HEK293 (cell line): Measurements from ENCODE around the gene PPP1R3G.

Source experiments
- CTCF ChIA-PET: fragments of 350-600 bp; formaldehyde crosslinking; extraction: SDS; loops from one replicate; lab custom pipeline; 2021; ENCODE audit warnings: antibody characterized with exemption; lab: Yijun Ruan, JAX
- POLR2A ChIA-PET: fragments of 300-600 bp; formaldehyde crosslinking; extraction: SDS; loops from one replicate; lab custom pipeline; 2020; ENCODE audit warnings: antibody characterized with exemption, inconsistent platforms; lab: Yijun Ruan, JAX
- H3K27ac ChIP-seq: fragments of 200-500 bp; sonication (Bioruptor generic); 2 replicates; pipeline ENCODE4 v1.5.1; 2014; ENCODE audit warnings: low read depth, low read length, control low read depth, inconsistent platforms; ENCODE audit errors: extremely low read depth
- H3K36me3 ChIP-seq, 2 experiments: fragments of 200-500 bp in 1 of 2; sonication (Bioruptor generic) in 1 of 2; 1 replicate in 1 of 2; 2 replicates in 1 of 2; pipeline ENCODE4 v1.5.1; 2014 to 2017; ENCODE audit warnings: inconsistent platforms in 2 of 2, low read length in 2 of 2; ENCODE audit not compliant: control insufficient read depth in 2 of 2, insufficient read depth in 1 of 2
- H3K4me1 ChIP-seq: fragments of 200-500 bp; sonication (Bioruptor generic); 2 replicates; pipeline ENCODE4 v1.5.1; 2014; ENCODE audit warnings: mild to moderate bottlenecking, low read length, inconsistent platforms; ENCODE audit not compliant: control insufficient read depth, insufficient read depth
- H3K4me3 ChIP-seq: 2 replicates; pipeline ENCODE4 v1.5.1; 2011; ENCODE audit warnings: low read depth, mild to moderate bottlenecking, control low read depth, low read length, moderate library complexity
- H3K9me3 ChIP-seq: fragments of 200-500 bp; sonication (Bioruptor generic); 2 replicates; pipeline ENCODE4 v1.5.1; 2014; ENCODE audit warnings: low read depth, low read length, inconsistent platforms; ENCODE audit not compliant: control insufficient read depth, insufficient read depth
- EGR2 ChIP-seq: fragments of 450-650 bp; formaldehyde crosslinking; IDR thresholded peaks from 2 replicates; pipeline ENCODE4 v1.5.1; 2016; ENCODE audit warnings: low read depth, missing biosample characterization, missing genetic modification characterization
- HOXD13 ChIP-seq: sonication (generic); formaldehyde crosslinking; IDR thresholded peaks from 2 replicates; pipeline ENCODE4 v1.8.0; 2022; ENCODE audit warnings: missing genetic modification reagents, borderline replicate concordance
- KLF16 ChIP-seq: fragments of 450-650 bp; formaldehyde crosslinking; IDR thresholded peaks from 2 replicates; pipeline ENCODE4 v1.5.1; 2017; ENCODE audit warnings: missing biosample characterization, missing genetic modification characterization
- REST ChIP-seq: fragments of 450-650 bp; formaldehyde crosslinking; IDR thresholded peaks from 2 replicates; pipeline ENCODE4 v1.5.1; 2016; ENCODE audit warnings: missing biosample characterization, missing genetic modification characterization
- TRIM28 ChIP-seq: IDR thresholded peaks from 2 replicates; pipeline ENCODE4 v1.6.1; 2011; ENCODE audit warnings: low read length, control low read depth, borderline replicate concordance
- ZNF133 ChIP-seq: fragments of 450-650 bp; formaldehyde crosslinking; IDR thresholded peaks from 2 replicates; pipeline ENCODE4 v1.5.1; 2016; ENCODE audit warnings: missing biosample characterization, missing genetic modification characterization
- ZNF18 ChIP-seq: fragments of 450-650 bp; formaldehyde crosslinking; IDR thresholded peaks from 2 replicates; pipeline ENCODE4 v1.5.1; 2016; ENCODE audit warnings: missing biosample characterization, missing genetic modification characterization
- ZNF561 ChIP-seq: fragments of 450-650 bp; IDR thresholded peaks from 2 replicates; pipeline ENCODE4 v1.5.1; 2018; ENCODE audit warnings: missing biosample characterization, missing genetic modification characterization, borderline replicate concordance
- ZNF639 ChIP-seq: fragments of 450-650 bp; formaldehyde crosslinking; IDR thresholded peaks from 2 replicates; pipeline ENCODE4 v1.5.1; 2016; ENCODE audit warnings: missing biosample characterization, missing genetic modification characterization
- TF ChIP-seq, protein P1 (sequence below): fragments of 450-650 bp; formaldehyde crosslinking; IDR thresholded peaks from 2 replicates; pipeline ENCODE4 v1.5.1; 2016; ENCODE audit warnings: missing biosample characterization, missing genetic modification characterization
- TF ChIP-seq, protein P2 (sequence below): sonication (generic); formaldehyde crosslinking; IDR thresholded peaks from 2 replicates; pipeline ENCODE4 v1.8.1; 2022; ENCODE audit warnings: mild to moderate bottlenecking, moderate library complexity, missing genetic modification reagents
- TF ChIP-seq, protein P3 (sequence below): fragments of 450-650 bp; formaldehyde crosslinking; conservative IDR thresholded peaks from 2 replicates; pipeline ENCODE4 v1.5.1; 2016; ENCODE audit warnings: low read depth, missing biosample characterization, missing genetic modification characterization

PPP1R3G gene

GRCh38 chr6:5066456-5067093, 18.6 kb upstream of the PPP1R3G start:
- TF ChIP-seq TRIM28 (no peak), ZNF639 (tag by site-specific recombination) (no peak), ZNF18 (tag by site-specific recombination) (no peak), ZNF561 (tag by site-specific recombination) (no peak), KLF16 (tag by site-specific recombination) (no peak), EGR2 (tag by site-specific recombination) (no peak), REST (tag by site-specific recombination) (no peak), ZNF133 (tag by site-specific recombination) (no peak), HOXD13 (CRISPR knock-in tag) (no peak)
- TF ChIP-seq, protein P1, sequence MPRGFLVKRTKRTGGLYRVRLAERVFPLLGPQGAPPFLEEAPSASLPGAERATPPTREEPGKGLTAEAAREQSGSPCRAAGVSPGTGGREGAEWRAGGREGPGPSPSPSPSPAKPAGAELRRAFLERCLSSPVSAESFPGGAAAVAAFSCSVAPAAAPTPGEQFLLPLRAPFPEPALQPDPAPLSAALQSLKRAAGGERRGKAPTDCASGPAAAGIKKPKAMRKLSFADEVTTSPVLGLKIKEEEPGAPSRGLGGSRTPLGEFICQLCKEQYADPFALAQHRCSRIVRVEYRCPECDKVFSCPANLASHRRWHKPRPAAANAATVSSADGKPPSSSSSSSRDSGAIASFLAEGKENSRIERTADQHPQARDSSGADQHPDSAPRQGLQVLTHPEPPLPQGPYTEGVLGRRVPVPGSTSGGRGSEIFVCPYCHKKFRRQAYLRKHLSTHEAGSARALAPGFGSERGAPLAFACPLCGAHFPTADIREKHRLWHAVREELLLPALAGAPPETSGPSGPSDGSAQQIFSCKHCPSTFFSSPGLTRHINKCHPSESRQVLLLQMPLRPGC, result no peak
- TF ChIP-seq, protein P2, sequence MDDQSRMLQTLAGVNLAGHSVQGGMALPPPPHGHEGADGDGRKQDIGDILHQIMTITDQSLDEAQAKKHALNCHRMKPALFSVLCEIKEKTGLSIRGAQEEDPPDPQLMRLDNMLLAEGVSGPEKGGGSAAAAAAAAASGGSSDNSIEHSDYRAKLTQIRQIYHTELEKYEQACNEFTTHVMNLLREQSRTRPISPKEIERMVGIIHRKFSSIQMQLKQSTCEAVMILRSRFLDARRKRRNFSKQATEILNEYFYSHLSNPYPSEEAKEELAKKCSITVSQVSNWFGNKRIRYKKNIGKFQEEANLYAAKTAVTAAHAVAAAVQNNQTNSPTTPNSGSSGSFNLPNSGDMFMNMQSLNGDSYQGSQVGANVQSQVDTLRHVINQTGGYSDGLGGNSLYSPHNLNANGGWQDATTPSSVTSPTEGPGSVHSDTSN, result no peak
- TF ChIP-seq, protein P3, sequence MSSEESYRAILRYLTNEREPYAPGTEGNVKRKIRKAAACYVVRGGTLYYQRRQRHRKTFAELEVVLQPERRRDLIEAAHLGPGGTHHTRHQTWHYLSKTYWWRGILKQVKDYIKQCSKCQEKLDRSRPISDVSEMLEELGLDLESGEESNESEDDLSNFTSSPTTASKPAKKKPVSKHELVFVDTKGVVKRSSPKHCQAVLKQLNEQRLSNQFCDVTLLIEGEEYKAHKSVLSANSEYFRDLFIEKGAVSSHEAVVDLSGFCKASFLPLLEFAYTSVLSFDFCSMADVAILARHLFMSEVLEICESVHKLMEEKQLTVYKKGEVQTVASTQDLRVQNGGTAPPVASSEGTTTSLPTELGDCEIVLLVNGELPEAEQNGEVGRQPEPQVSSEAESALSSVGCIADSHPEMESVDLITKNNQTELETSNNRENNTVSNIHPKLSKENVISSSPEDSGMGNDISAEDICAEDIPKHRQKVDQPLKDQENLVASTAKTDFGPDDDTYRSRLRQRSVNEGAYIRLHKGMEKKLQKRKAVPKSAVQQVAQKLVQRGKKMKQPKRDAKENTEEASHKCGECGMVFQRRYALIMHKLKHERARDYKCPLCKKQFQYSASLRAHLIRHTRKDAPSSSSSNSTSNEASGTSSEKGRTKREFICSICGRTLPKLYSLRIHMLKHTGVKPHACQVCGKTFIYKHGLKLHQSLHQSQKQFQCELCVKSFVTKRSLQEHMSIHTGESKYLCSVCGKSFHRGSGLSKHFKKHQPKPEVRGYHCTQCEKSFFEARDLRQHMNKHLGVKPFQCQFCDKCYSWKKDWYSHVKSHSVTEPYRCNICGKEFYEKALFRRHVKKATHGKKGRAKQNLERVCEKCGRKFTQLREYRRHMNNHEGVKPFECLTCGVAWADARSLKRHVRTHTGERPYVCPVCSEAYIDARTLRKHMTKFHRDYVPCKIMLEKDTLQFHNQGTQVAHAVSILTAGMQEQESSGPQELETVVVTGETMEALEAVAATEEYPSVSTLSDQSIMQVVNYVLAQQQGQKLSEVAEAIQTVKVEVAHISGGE (tag by site-specific recombination), result no peak
- H3K4me1 ChIP-seq, result no peaks in the 10 kb centered on the region
- ChIA-PET POLR2A (no interaction called here), CTCF (interaction anchor here (0.7 kb wide), 1 partner anchor 369 kb away, joined by 3 read pairs; no protein-coding TSS in a partner anchor)
- H3K36me3 ChIP-seq, result no peaks in the 10 kb centered on the region
- no peak overlapping the region for H3K27ac ChIP-seq
- no peak overlapping the region for H3K4me3 ChIP-seq
- H3K9me3 ChIP-seq, result no peaks in the 10 kb centered on the region
